CD4-positive, alpha-beta T cell (primary cell): ENCODE results near the gene SLC5A5. TPM values are rescaled to one million over a fixed set of nuclear protein-coding genes. Genes with fewer than 3 reads are reported as not detected.

Experiments used
- ATAC-seq: fragments of 200-7000 bp; cut with Tn5 transposase; one replicate; pipeline ENCODE4 v1.10.0; 2022; ENCODE audit warnings: mild to moderate bottlenecking; ENCODE audit not compliant: poor library complexity
- CTCF ChIA-PET: fragments of 350-600 bp; sonication (Branson Sonifier 250); formaldehyde crosslinking; loops from one replicate; lab custom pipeline; 2021; ENCODE audit warnings: antibody characterized with exemption, inconsistent platforms; lab: Charles Lee
- POLR2A ChIA-PET: fragments of 350-600 bp; sonication (Branson Sonifier 250); formaldehyde crosslinking; loops from one replicate; lab custom pipeline; 2021; ENCODE audit warnings: antibody characterized with exemption, inconsistent platforms; lab: Charles Lee
- DNase-seq, 14 experiments: peaks; one replicate each; pipeline ENCODE4 v3.0.0-alpha.2; 2013 to 2020; ENCODE audit warnings: mixed read lengths in 2 of 14
- H3K27ac ChIP-seq, 2 donors: one replicate each; pipeline versions ENCODE4 v1.5.1 to v1.7.0; 2013; ENCODE audit warnings: low read length in 2 of 2, low read depth in 1 of 2, mild to moderate bottlenecking in 1 of 2
- H3K27me3 ChIP-seq, 2 experiments: 1 replicate in 1 of 2; 2 replicates in 1 of 2; pipeline versions ENCODE4 v1.6.1 to v1.7.0; 2013; ENCODE audit warnings: low read length in 2 of 2, control low read depth in 1 of 2, mild to moderate bottlenecking in 1 of 2, moderate library complexity in 1 of 2; ENCODE audit not compliant: insufficient read depth in 2 of 2, control insufficient read depth in 1 of 2
- H3K36me3 ChIP-seq: one replicate; pipeline ENCODE4 v1.6.1; 2013; ENCODE audit warnings: low read length, control low read depth; ENCODE audit not compliant: insufficient read depth
- H3K4me1 ChIP-seq: one replicate; pipeline ENCODE4 v1.6.1; 2013; ENCODE audit warnings: low read length, control low read depth; ENCODE audit not compliant: insufficient read depth
- H3K4me3 ChIP-seq: one replicate; pipeline ENCODE4 v1.5.1; 2013; ENCODE audit warnings: mild to moderate bottlenecking, low read length, moderate library complexity
- H3K9me3 ChIP-seq, 2 experiments: 1 replicate in 1 of 2; 2 replicates in 1 of 2; pipeline versions ENCODE4 v1.6.1 to v1.7.0; 2013; ENCODE audit warnings: low read length in 2 of 2, mild to moderate bottlenecking in 2 of 2, control low read depth in 1 of 2, moderate library complexity in 1 of 2; ENCODE audit not compliant: control insufficient read depth in 1 of 2, insufficient read depth in 1 of 2
- H3K27ac Mint-ChIP-seq: one replicate; pipeline ENCODE4 v1.8.0; 2020; ENCODE audit warnings: mixed read lengths
- H3K27me3 Mint-ChIP-seq: one replicate; pipeline ENCODE4 v1.8.0; 2021; ENCODE audit warnings: mixed read lengths
- H3K36me3 Mint-ChIP-seq: one replicate; pipeline ENCODE4 v1.8.0; 2021; ENCODE audit warnings: low read depth, mixed read lengths
- H3K4me1 Mint-ChIP-seq: one replicate; pipeline ENCODE4 v1.8.0; 2021; ENCODE audit warnings: low read depth, mixed read lengths
- H3K4me3 Mint-ChIP-seq: one replicate; pipeline ENCODE4 v1.8.0; 2020; ENCODE audit warnings: mild to moderate bottlenecking, mixed read lengths
- H3K9me3 Mint-ChIP-seq: one replicate; pipeline ENCODE4 v1.8.0; 2020; ENCODE audit warnings: mixed read lengths
- intact Hi-C, 2 experiments: fragments of 100-400 bp; cut with DNase I in 1 of 2; cut with micrococcal nuclease in 1 of 2; formaldehyde crosslinking; loops; one replicate each; pipeline versions ENCODE4 v1.15.1 to v1.9.0; 2023 to 2025; cut with DNase I, micrococcal nuclease
- total RNA-seq, 174 experiments: library from RNA in 2 of 174; stranded (reverse) in 2 of 174; gene quantifications; one replicate each; pipeline ENCODE4 v1.2.3 and lab custom pipeline; 2021 to 2026
- TF ChIP-seq, protein P1 (sequence below): fragments of 200-600 bp; IDR thresholded peaks from one replicate; pipeline ENCODE4 v1.8.0; 2022; ENCODE audit warnings: antibody characterized with exemption, mild to moderate bottlenecking

Gene SLC5A5
- total RNA-seq, 2 experiments from 2014 or later: 1.6 TPM

DNA sequence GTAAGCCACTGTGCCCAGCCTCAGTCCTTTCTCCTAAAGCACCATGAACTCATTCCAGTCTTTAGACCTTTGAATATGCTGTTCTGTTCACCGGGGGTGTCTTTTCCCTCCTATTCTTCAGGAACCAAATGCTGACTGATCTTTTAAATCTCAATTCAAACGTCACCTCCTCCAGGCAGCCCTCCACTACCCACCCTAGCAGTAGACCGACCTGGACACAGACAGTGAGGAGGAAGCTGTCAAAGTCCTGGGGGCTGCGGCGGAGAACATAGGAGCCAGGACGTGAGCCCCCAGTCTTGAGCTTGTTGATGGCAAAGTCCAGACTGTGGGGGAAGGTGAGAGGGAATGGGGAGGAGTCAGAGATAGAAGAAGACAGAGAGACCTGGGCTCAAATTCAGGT is 31.7 kb upstream of the SLC5A5 start:
- peaks cover 94% of the 10 kb centered on the region for H3K36me3 Mint-ChIP-seq
- H3K4me1 Mint-ChIP-seq: peaks cover 25% of the 10 kb centered on the region
- Histone ChIP-seq H3K4me3 (no peak overlapping the region), H3K4me1 (peaks cover 54% of the 10 kb centered on the region), H3K27ac (no peak overlapping the region), H3K27me3 (no peaks in the 10 kb centered on the region), H3K36me3 (peaks cover 91% of the 10 kb centered on the region), H3K9me3 (no peaks in the 10 kb centered on the region)
- intact Hi-C loops: no loop called here
- H3K4me3 Mint-ChIP-seq: no peak overlapping the region
- H3K9me3 Mint-ChIP-seq: no peaks in the 10 kb centered on the region
- no peak overlapping the region for H3K27ac Mint-ChIP-seq
- no peaks in the 10 kb centered on the region for H3K27me3 Mint-ChIP-seq
- no peak for ATAC-seq
- CTCF ChIA-PET: interaction anchor here (0.7 kb wide), 1 partner anchor 16 kb away, joined by 3 read pairs; no protein-coding TSS in a partner anchor
- TF ChIP-seq, protein P1, sequence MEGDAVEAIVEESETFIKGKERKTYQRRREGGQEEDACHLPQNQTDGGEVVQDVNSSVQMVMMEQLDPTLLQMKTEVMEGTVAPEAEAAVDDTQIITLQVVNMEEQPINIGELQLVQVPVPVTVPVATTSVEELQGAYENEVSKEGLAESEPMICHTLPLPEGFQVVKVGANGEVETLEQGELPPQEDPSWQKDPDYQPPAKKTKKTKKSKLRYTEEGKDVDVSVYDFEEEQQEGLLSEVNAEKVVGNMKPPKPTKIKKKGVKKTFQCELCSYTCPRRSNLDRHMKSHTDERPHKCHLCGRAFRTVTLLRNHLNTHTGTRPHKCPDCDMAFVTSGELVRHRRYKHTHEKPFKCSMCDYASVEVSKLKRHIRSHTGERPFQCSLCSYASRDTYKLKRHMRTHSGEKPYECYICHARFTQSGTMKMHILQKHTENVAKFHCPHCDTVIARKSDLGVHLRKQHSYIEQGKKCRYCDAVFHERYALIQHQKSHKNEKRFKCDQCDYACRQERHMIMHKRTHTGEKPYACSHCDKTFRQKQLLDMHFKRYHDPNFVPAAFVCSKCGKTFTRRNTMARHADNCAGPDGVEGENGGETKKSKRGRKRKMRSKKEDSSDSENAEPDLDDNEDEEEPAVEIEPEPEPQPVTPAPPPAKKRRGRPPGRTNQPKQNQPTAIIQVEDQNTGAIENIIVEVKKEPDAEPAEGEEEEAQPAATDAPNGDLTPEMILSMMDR: no peak
- POLR2A ChIA-PET: no interaction called here
- DNase-seq: no peak

DNA sequence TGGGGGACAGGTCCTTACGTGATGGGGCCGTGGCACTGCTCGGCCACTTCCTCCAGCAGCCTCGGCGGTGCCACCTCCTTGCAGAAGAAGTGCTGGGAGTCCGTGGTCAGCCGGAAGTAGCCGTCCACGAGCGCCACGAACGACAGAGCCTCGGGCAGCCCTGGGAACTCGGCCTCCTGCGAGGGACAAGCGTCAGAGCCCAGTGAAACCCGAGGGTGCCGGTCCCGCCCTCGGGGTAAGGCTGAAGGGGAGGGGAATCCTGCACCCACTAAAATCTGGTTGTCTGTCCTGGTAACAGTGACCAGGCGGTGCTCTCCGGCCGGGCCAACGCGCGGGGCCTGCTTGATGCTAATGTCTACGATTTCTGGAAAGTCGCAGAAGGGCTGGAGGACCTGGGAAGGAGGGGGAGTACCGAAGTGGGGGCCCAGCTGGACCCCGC is 30.4 kb upstream of the SLC5A5 start:
- Mint-ChIP-seq H3K36me3 (peaks cover 93% of the 10 kb centered on the region), H3K9me3 (no peaks in the 10 kb centered on the region), H3K27me3 (no peaks in the 10 kb centered on the region), H3K4me3 (no peak overlapping the region), H3K4me1 (peaks cover 29% of the 10 kb centered on the region), H3K27ac (no peak overlapping the region)
- no peaks in the 10 kb centered on the region for H3K9me3 ChIP-seq
- ChIA-PET CTCF (no interaction called here), POLR2A (no interaction called here)
- ATAC-seq (no peak), DNase-seq (peak in 1 of 14 experiments; percentile 33)
- H3K27me3 ChIP-seq: no peaks in the 10 kb centered on the region
- intact Hi-C loops: no loop called here
- H3K4me1 ChIP-seq: peaks cover 60% of the 10 kb centered on the region
- H3K27ac ChIP-seq: no peak overlapping the region
- peaks cover 77% of the 10 kb centered on the region for H3K36me3 ChIP-seq
- no peak overlapping the region for H3K4me3 ChIP-seq
- TF ChIP-seq, protein P1: no peak

DNA sequence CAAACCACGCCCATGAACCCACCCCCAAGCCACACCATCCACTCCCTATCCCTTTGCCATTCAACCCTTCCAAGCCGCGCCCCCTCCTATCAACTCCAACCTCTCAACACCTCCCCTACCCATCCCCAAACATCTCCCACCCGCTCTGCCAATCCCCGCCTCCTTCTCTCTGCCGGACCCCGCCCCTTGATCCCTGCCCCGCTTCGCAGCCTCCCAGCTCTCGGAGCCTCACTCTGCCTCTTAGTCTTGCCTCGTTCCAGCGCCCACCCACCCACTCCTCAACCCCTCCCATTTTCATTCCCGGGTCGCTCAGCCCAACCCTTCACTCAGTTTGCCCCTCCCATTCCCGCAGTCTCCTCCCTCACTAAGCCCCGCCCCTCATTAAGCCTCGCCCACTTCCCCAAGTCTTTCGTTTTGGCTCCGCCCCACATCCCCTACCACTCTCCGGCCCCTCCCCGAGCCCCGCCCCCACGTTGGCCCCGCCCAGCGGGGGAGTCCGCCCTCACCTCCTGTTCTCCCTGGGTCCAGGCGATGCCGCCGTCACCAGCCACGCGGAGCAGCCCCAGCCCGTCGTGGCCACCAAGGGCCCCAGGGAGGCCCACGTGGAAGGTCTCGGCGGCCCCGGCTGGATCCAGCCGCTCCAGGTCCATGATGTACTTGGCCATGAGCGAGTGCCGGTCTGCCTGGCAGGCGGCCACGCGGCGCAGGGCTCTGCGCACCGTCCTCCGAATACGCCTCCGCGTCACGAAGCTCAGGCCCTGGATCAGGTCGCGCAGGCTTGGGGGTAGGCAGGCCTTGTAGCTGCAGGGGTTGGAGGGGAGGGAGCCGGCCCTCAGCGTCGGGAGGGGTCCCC is 29.7 kb upstream of the SLC5A5 start:
- CTCF ChIA-PET: no interaction called here

More for the DNA sequence above, 29.7 kb upstream of the SLC5A5 start:
- H3K27ac ChIP-seq: peak overlapping the region in 1 of 2 donors; percentile 35
- intact Hi-C loops: no loop called here
- H3K36me3 ChIP-seq: peaks cover 71% of the 10 kb centered on the region
- peaks cover 32% of the 10 kb centered on the region for H3K4me1 Mint-ChIP-seq
- H3K27ac Mint-ChIP-seq: no peak overlapping the region
- no peaks in the 10 kb centered on the region for H3K9me3 Mint-ChIP-seq
- peak overlapping the region; percentile 15 for H3K4me3 Mint-ChIP-seq
- H3K36me3 Mint-ChIP-seq: peaks cover 89% of the 10 kb centered on the region
- H3K27me3 Mint-ChIP-seq: no peaks in the 10 kb centered on the region
- H3K9me3 ChIP-seq: no peaks in the 10 kb centered on the region
- TF ChIP-seq, protein P1: no peak
- no peaks in the 10 kb centered on the region for H3K27me3 ChIP-seq
- no peak overlapping the region for H3K4me3 ChIP-seq
- POLR2A ChIA-PET: interaction anchor here (1.2 kb wide), 1 partner anchor 18 kb away, joined by 6 read pairs; the partner anchor contains the start of gene RPL18A
- ATAC-seq (peak; percentile 71), DNase-seq (peak in 13 of 14 experiments; percentile 24 to 79 (median 45))
- H3K4me1 ChIP-seq: peaks cover 62% of the 10 kb centered on the region
